WTC11 (cell line): ENCODE measurements around the gene EIF2S3.

Source experiments
- ATF1 ChIP-seq: sonication (generic); formaldehyde crosslinking; IDR thresholded peaks from 2 replicates; pipeline ENCODE4 v1.8.1; 2023; ENCODE audit warnings: mild to moderate bottlenecking, moderate library complexity, missing genetic modification reagents
- CBFB ChIP-seq: sonication (generic); formaldehyde crosslinking; IDR thresholded peaks from 2 replicates; pipeline ENCODE4 v1.8.1; 2022; ENCODE audit warnings: mild to moderate bottlenecking, low read depth, missing genetic modification reagents
- CREB1 ChIP-seq: sonication (generic); formaldehyde crosslinking; IDR thresholded peaks from 2 replicates; pipeline ENCODE4 v1.8.0; 2023; ENCODE audit warnings: mild to moderate bottlenecking, missing genetic modification reagents
- CTCF ChIP-seq: fragments of 200-600 bp; IDR thresholded peaks from 2 replicates; pipeline ENCODE4 v1.8.0; 2022; ENCODE audit warnings: antibody characterized with exemption
- ELF4 ChIP-seq: sonication (generic); formaldehyde crosslinking; IDR thresholded peaks from 2 replicates; pipeline ENCODE4 v1.8.1; 2022; ENCODE audit warnings: low read depth, mild to moderate bottlenecking, moderate library complexity, missing genetic modification reagents
- ETV6 ChIP-seq: sonication (generic); formaldehyde crosslinking; IDR thresholded peaks from 2 replicates; pipeline ENCODE4 v1.8.1; 2022; ENCODE audit warnings: mild to moderate bottlenecking, missing genetic modification reagents
- FOXP1 ChIP-seq: sonication (generic); formaldehyde crosslinking; IDR thresholded peaks from 2 replicates; pipeline ENCODE4 v1.8.0; 2022; ENCODE audit warnings: missing genetic modification reagents, mild to moderate bottlenecking, moderate library complexity, borderline replicate concordance
- GABPB1 ChIP-seq: sonication (generic); formaldehyde crosslinking; IDR thresholded peaks from 2 replicates; pipeline ENCODE4 v1.8.1; 2023; ENCODE audit warnings: mild to moderate bottlenecking, missing genetic modification reagents
- MAX ChIP-seq: sonication (generic); formaldehyde crosslinking; IDR thresholded peaks from 2 replicates; pipeline ENCODE4 v1.8.0; 2022; ENCODE audit warnings: mild to moderate bottlenecking, missing genetic modification reagents
- NR2C2 ChIP-seq: sonication (generic); formaldehyde crosslinking; IDR thresholded peaks from 2 replicates; pipeline ENCODE4 v1.8.0; 2022; ENCODE audit warnings: mild to moderate bottlenecking, missing genetic modification reagents
- SMAD4 ChIP-seq: sonication (generic); formaldehyde crosslinking; IDR thresholded peaks from 2 replicates; pipeline ENCODE4 v1.8.0; 2022; ENCODE audit warnings: mild to moderate bottlenecking, missing genetic modification reagents
- TF ChIP-seq, protein P1 (sequence below): fragments of 250-450 bp; sonication (Bioruptor Pico); IDR thresholded peaks from 2 replicates; pipeline ENCODE4 v2.1.2; 2022; ENCODE audit warnings: mild to moderate bottlenecking, moderate library complexity
- TF ChIP-seq, protein P2 (sequence below): sonication (generic); formaldehyde crosslinking; IDR thresholded peaks from 2 replicates; pipeline ENCODE4 v1.8.1; 2022; ENCODE audit warnings: mild to moderate bottlenecking, missing genetic modification reagents, moderate library complexity, borderline replicate concordance
- TF ChIP-seq, protein P3 (sequence below): sonication (generic); formaldehyde crosslinking; conservative IDR thresholded peaks from 2 replicates; pipeline ENCODE4 v1.8.1; 2022; ENCODE audit warnings: mild to moderate bottlenecking, missing genetic modification reagents

DNA sequence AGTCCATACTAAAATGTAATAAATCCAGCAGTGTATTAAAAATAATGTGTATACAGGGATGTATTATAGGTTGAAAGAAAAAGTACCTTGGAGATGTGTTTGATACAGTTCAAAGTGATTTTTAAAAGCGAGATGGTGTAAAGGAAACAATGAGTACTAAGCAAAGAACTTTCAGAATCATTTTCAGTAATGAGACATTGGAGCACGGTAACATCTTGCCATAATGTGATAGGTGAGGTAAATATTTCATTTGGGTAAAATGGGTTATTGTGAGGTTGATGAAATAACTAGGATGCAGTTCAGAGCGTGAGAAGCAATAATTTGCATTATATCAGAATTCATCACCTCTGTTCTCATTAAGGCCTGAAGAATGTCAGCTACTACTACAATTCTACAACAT lies 25.9 kb downstream of the EIF2S3 start:
- TF ChIP-seq CTCF (no peak), ATF1 (CRISPR knock-in tag) (no peak), ETV6 (CRISPR knock-in tag) (no peak), MAX (CRISPR knock-in tag) (no peak), SMAD4 (no peak), NR2C2 (CRISPR knock-in tag) (no peak), CREB1 (no peak), ELF4 (CRISPR knock-in tag) (no peak), GABPB1 (CRISPR knock-in tag) (no peak), CBFB (no peak), FOXP1 (no peak)
- TF ChIP-seq, protein P1, sequence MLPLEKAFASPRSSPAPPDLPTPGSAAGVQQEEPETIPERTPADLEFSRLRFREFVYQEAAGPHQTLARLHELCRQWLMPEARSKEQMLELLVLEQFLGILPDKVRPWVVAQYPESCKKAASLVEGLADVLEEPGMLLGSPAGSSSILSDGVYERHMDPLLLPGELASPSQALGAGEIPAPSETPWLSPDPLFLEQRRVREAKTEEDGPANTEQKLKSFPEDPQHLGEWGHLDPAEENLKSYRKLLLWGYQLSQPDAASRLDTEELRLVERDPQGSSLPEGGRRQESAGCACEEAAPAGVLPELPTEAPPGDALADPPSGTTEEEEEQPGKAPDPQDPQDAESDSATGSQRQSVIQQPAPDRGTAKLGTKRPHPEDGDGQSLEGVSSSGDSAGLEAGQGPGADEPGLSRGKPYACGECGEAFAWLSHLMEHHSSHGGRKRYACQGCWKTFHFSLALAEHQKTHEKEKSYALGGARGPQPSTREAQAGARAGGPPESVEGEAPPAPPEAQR, result no peak
- TF ChIP-seq, protein P2, sequence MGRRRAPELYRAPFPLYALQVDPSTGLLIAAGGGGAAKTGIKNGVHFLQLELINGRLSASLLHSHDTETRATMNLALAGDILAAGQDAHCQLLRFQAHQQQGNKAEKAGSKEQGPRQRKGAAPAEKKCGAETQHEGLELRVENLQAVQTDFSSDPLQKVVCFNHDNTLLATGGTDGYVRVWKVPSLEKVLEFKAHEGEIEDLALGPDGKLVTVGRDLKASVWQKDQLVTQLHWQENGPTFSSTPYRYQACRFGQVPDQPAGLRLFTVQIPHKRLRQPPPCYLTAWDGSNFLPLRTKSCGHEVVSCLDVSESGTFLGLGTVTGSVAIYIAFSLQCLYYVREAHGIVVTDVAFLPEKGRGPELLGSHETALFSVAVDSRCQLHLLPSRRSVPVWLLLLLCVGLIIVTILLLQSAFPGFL (CRISPR knock-in tag), result no peak
- TF ChIP-seq, protein P3, sequence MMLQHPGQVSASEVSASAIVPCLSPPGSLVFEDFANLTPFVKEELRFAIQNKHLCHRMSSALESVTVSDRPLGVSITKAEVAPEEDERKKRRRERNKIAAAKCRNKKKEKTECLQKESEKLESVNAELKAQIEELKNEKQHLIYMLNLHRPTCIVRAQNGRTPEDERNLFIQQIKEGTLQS (CRISPR knock-in tag), result no peak
